ENCODE data around the gene CERS5.

Gene CERS5

DNA sequence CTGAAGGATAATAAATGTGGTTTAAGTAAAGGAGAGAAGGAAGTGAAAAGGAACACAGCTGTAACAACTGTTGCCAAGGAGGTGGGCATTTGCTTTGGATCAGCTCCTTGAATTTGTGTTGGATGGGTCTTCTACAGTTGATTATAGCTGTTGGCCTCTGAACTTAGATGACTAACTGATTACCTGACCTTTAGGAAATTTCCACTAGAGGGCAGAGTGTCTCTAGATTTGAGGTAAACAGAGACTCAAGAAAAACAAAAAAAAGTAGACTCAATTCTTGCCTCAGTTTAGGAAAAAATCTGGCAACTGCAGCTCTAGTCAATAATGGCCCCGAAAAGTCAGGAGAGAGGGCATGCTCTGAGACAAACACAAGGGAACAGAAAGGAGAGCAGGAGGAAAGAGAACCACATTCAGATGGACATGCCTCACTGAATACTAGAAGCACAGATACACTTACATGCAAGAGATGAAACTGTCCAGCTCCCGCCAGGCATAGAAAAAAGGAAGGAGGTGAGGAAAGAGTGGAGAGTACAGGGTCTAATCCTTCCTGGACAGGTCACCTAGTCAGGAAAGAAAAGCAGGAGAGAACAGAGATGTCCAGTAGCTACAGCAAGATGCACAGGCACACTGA, 34.5 kb downstream of the CERS5 start:
- DNase-seq (ENCODE audit: low read depth in 2 of 2) = no peak

DNA sequence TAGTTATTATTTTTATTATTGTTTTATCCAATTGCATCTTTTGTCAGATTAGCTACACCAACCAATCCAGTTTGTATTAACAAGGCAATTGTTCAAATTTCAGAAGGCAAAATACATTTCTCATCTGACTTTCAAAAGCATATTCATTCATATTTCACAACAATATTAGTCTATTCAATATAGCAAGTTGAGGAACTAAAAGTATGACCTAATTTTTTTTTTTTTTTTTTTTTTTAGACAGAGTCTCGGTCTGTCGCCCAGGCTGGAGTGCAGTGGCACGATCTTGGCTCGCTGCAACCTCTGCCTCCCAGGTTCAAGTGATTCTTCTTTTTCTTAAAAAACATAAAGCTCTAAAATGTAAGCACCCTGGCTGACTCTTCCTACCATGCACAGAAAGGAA, 37.9 kb downstream of the CERS5 start:
- DNase-seq (ENCODE audit: low read depth in 2 of 2) = no peak

- no peak for DNase-seq (ENCODE audit: low read depth in 2 of 2)
These were observed 39.6 kb downstream of the CERS5 start for GRCh38 chr12:50127546-50127945.

- DNase-seq (ENCODE audit: low read depth in 2 of 2) = no peak
These were observed 44.0 kb downstream of the CERS5 start for GRCh38 chr12:50123203-50123602.

DNA sequence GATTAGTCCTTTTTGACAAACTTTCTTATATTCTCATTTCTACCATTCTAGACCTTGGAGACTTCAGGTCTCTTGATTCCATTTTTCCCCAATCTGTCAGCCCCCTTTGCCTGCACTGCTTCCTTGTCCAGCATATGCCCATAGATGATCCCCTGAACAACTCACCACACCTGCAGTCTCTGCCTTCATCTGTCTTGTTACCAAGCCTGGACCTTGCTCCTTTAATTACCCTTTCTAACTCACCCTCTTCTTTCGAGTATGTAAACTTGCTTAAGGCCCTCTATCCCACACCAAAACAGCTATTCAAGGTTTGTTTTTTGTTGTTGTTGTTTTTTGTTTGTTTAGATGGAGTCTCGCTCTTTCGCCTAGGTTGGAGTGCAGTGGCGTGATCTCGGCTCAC, 45.5 kb downstream of the CERS5 start:
- no peak for DNase-seq (ENCODE audit: low read depth in 2 of 2)

DNA sequence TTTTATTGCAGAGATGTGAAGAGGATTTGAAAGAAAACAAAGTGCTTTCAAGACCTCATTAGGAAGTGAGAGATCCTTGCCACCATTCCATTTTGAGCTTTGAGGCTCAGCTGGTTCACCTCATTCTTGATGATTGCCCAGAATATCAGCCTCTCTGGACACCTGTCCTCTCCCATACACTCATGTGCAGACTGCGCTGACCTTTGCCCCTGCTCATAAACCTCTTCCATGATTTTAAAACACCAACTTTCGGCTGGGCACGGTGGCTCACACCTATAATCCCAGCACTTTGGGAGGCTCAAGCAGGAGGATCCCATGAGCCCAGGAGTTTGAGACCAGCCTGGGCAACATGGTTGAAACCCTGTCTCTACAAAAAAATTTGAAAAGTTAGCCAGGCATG, 46.2 kb downstream of the CERS5 start:
- no peak for DNase-seq (ENCODE audit: low read depth in 2 of 2)

DNA sequence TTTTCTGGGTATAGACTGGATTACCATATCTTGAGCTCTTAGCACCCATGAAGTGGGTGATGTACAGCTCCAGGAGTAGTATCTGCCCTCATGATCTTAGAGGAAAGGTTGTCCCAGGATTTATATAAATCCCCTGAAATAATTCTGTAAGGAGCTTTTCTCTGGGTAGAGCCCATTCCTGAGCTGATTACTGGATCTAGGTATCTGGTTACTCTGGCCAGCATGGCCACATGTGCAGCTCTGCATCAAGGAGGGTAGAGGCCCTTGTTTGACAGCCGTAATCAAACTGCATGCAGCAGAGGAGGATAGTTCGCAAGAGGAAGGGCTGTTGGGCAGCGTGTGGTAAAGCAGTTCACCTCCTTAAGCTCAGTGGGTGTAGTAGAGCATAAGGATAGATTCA, 46.6 kb downstream of the CERS5 start:
- no peak for DNase-seq (ENCODE audit: low read depth in 2 of 2)

DNA sequence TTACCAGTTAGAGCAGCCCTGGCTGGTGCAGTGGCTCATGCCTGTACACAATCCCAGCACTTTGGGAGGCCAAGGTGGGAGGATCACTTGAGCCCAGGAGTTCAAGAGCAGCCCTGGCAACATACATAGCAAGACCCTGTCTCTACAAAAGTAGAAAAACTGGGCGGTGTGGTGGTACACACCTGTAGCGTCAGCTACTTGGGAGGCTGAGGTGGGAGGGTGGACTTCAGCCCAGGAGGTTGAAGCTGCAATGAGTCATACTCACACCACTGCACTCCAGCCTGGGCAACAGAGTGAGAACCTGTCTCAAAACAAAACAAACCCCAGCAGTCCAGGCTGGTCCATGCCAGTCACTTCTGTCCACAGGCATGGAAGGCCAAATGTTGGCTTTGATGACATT, 47.8 kb downstream of the CERS5 start:
- no peak for DNase-seq (ENCODE audit: low read depth in 2 of 2)

GRCh38 chr12:50117057-50117622, 50.0 kb downstream of the CERS5 start:
- DNase-seq (ENCODE audit: low read depth in 2 of 2) = no peak

DNA sequence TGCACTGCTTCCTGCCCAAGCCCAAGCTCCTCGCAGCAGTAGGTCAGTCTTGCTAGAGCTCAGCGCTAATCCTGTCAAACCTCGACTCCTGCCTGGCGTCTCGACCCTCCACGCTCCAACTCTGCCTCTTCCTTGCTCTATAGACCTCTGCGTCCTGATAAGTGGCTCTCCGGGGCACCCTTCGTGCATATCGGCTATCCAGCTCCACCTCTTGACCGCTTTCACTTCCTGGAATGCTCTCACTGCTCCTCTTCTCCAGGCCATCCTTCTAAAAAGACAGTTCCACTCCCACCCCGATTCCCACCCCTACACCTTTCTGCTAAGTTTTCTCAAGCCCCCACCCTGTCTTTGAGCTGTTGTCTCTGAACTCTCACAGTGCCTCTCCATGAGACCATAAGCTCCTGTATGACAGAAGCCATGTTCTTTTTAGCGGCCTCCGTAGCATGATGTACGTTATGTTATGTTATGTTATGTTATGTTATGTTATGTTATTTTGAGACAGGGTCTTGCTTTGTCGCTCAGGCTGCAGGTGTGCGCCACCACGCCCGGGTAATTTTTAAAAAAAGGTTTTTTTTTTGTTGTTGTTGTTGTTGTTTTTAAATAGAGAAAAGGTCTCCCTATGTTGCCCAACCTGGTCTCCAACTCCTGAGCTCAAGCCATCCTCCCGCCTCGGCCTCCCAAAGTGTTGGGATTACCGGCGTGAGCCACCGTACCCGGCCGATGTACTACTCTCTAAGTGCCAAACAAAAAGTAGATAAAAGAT, 54.5 kb downstream of the CERS5 start:
- no peak for DNase-seq (ENCODE audit: low read depth in 2 of 2)

DNA sequence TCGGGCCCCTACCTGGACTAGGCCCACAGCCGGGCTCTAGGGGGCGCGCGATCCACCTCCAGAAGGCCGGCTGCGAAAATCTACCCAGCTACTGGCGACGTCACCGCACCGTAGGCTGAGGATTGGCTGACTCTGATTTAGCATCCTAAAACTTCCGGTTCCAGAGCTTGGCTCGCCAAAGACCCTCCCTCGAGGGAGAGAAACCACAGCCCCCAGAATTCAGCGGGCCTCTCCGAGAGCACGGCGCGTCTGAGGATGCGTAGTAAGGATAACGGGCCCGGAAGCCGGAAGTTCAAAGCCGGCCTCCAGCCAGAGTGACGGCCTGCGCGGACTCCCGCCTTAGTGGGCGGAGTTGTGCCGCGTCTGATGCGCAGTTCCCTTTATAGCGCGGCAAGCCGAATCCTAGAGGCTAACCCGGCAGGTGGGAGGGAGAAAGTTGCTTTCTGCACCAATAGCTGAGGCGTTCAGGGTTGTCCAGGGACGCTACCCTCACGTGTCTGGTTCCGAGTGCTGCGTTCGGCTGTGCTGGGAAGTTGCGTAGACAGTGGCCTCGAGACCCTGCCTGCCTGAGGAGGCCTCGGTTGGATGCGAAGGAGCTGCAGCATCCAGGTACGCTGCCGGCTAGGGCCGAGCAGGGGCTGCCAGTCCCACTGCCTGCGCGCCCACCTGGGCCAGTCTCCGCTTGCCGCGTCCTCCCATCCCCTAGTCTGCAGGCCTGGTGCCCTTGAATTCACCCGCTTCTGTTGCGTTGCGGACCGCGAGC, 55.3 kb downstream of the CERS5 start, which contains the start of gene COX14:
COX14 (plus strand) TSS at position 544 of the 763 bp plus-strand sequence. CDS start 7,808 bp downstream, outside the sequence.
- peak; percentile 98 to 99 for DNase-seq (ENCODE audit: low read depth in 2 of 2)

- DNase-seq (ENCODE audit: low read depth in 2 of 2) = no peak
These were observed 55.8 kb downstream of the CERS5 start for GRCh38 chr12:50111395-50111692.

GRCh38 chr12:50110762-50111351, 56.3 kb downstream of the CERS5 start:
- DNase-seq (ENCODE audit: low read depth in 2 of 2) = no peak

GRCh38 chr12:50110127-50110761, 56.9 kb downstream of the CERS5 start:
- DNase-seq (ENCODE audit: low read depth in 2 of 2) = no peak

DNA sequence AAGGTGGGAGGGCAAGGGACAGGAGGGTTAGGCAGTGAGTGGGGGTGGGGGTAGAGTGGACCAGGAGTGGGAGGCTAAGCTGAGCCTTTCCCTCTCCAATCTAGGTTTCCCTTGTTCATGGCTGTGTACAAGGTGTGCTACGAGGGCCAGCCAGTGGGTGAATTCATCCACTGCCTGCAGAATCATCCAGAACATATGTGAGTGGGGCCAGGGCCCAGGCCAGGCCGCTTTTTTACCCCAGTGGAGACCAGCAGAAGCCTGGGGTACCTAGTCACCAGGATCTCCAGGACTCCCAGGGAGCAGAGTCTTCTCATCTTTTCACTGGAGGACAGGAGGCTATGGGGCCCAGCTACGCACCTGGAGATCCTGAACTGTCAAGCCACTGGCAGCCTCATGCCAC, 57.9 kb downstream of the CERS5 start:
- DNase-seq (ENCODE audit: low read depth in 2 of 2) = no peak

DNA sequence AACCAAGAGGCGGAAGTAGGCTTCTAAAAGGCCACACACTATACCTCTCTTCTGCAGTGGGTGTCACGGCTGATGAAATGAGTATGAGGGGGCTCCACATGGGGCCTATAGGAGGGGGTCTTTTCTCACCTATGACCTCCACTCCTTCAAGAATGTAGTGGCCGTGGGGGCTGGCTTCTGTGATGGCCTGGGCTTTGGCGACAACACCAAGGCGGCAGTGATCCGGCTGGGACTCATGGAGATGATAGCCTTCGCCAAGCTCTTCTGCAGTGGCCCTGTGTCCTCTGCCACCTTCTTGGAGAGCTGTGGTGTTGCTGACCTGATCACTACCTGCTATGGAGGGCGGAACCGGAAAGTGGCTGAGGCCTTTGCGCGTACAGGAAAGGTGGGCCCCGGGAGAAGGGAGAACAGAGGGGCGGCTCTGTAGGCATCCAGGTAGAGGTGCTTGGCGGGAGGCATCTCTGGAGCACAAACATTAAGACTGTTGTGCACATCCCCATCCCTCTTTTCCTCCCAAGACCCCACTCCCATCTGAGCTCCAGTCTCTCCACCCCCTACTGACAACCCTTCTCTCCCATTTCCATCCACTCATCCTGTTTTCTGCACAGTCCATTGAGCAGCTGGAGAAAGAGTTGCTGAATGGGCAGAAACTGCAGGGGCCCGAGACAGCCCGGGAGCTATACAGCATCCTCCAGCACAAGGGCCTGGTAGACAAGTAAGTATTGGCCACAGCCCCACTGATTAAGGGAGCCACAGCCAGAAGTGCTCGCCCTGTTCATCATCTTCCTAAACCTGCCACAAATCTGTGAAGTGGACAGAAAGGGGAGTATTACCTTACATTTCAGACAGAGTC, 59.5 kb downstream of the CERS5 start:
- DNase-seq (ENCODE audit: low read depth in 2 of 2) = no peak

- DNase-seq (ENCODE audit: low read depth in 2 of 2) = no peak
These were observed 60.3 kb downstream of the CERS5 start for GRCh38 chr12:50106907-50107306.

GRCh38 chr12:50105913-50106450, 61.2 kb downstream of the CERS5 start:
- DNase-seq (ENCODE audit: low read depth in 2 of 2) = no peak

- DNase-seq (ENCODE audit: low read depth in 2 of 2) = no peak
These were observed 62.5 kb downstream of the CERS5 start for GRCh38 chr12:50104417-50105366.
